Right ventricle myocardium superior (tissue), 1 donor: Measurements from ENCODE around the gene AGAP1. TPM values are rescaled to one million over a fixed set of nuclear protein-coding genes. Genes with fewer than 3 reads are reported as not detected.

Experiments
- ATAC-seq: fragments of 200-7000 bp; cut with Tn5 transposase; one replicate; pipeline ENCODE4 v1.9.1; 2020; ENCODE audit warnings: mild to moderate bottlenecking; ENCODE audit not compliant: poor library complexity
- DNase-seq: peaks from one replicate; pipeline ENCODE4 v3.0.0-alpha.2; 2020
- intact Hi-C: fragments of 100-400 bp; cut with DNase I; formaldehyde crosslinking; loops from one replicate; pipeline ENCODE4 v1.11.2; 2022
- total RNA-seq: library from RNA; stranded (reverse); fragmentation: NEBNext Ultra II Directional; extraction: Animal tissue kit (Norgen Biotek cat#: 25700); gene quantifications from one replicate; pipeline ENCODE4 v1.2.1, GENCODE V29; 2021
- donor health status: DM: no; HTN: yes; CAD: no; lungs with severe emphysema.

Gene AGAP1
- total RNA-seq, 1 donor from 2014 or later: 25.4 TPM

DNA sequence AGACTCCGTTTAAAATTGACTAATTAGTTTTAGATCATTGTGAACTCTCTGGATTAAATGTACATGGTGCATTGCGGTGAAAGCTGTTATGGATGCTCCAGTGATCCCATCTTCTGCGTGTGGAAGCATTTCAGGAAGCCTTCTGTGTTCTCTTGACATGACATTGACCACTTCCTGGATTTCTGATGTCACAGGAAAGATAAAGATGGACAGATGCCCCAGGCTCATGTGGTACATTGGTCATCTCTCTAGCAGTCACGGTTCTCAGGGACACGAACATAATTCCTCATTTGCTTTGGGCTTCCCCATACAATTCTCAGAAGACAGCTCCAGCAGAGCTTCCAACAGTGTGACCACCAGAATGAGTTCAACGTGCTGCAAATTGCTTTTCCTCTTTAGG is 26.9 kb downstream of the AGAP1 start:
- intact Hi-C loops: no loop called here
- no peak for DNase-seq
- no peak for ATAC-seq

DNA sequence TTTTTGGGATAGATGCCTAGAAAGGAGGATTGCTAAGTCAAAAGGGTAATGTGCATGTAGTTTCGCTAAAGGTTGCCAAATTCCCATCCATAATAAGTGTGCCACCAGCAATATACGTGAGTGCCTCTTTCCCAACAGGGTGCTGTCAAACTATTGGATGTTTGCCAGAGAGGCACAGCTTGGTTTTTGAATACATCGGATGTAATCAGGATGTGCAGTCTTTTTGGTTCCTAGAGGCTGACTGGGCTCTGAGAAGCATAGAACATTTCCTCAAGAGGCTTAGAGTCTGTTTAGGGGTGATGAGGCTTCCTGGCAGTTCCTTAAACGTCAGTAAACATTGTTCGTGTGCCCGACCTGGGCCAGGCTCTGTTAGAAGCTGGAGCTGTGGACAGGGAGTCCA is 28.0 kb downstream of the AGAP1 start:
- intact Hi-C loops: no loop called here
- ATAC-seq: no peak
- DNase-seq: no peak

DNA sequence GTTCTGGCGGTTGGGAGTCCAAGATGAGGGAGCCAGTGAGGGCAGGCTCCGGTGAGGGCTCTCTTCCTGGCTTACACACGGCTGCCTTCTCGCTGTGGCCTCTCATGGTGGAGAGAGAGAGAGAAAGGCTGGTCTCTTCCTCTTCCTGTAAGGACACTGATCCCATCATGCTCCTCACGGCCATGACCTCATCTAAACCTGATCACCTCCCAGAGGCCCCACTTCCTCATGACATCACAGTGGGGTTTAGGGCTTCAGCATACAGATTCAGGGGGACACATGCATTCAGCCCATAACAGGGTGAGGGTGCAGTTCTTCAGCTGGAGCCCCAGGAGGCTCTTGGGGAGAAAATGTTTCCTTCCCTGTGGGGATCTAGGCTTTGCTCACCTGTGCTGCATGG is 29.2 kb downstream of the AGAP1 start:
- DNase-seq (no peak), ATAC-seq (no peak)
- intact Hi-C loops: no loop called here

DNA sequence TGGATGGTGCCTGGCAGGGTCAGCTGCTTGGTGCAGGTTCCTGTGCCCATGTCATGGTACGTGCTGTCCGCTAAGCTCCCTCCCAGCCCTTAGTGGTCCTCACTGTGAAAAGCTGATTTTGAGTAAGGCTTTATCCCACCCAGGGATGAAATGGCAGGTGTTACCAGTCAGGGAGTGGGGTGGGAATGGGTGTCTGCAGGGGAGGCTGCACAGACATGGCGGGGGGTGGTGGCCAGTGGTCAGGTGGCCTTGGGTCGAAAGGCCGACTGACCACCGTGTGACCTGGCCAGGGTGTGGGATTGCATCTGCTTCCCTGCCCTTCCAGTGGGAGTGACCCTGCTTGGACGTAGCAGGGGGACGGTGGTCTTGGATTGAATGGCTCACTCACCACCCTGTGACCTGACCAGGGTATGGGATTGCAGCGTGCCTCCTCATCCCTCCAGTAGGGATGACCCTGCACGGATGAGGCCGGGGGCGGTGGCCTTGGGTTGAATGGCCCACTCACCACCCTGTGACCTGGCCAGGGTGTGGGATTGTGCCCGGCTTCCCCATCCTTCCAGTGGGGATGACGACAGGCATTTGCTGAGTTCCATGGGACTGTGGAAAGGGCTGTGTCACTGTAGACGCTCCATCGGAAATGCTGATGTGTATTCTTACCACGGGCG is 29.8 kb downstream of the AGAP1 start:
- DNase-seq: no peak
- intact Hi-C loops: no loop called here
- no peak for ATAC-seq

DNA sequence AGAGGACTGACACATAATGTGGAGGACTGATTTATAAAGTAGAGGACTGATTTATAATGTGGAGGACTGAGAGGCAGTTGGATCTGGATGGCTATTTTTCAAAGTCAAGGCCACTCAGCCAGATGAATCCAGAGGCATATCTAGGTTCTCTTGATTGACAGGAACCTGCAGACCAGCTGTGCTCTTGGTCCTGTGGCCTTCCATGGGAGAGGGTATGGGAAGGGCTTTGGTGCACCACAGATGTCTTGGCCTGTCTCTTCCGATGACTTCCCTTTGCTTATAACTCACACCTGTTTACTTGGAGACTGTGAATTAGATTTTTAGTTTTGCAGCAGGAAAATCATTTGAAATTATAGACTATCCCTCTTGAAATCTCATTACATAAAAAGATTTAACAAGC is 32.3 kb downstream of the AGAP1 start:
- ATAC-seq (no peak), DNase-seq (no peak)
- intact Hi-C loops: no loop called here

DNA sequence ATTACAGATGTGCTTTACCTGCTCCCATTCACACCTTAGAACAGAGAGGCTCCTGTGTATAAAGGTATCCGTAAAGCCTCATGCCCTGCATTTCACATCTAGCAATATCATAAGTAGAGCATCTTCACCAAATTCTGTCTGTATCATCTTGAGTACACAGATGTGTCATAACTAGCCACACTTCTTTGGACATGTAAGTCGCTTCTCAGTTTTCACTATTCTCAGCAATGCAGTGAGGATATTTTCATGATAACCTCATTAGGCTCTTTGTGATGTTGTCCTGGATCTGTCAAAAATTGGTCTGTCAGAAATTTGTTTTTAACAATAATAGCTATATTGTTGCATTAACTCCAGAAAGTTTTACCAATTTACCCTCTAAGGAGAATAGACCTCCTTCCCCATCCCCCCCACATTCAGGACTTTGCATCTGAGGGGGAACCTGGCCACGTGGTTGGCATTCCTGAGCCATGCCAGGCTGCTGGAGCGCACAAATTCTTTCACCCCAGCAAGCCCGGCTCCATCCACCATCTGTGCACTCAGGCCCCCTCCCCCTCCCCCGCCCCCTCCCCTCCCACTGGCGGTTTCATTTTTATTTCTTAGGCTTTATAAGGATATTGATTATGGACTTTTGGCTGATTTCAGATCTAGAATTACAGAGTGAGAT is 34.1 kb downstream of the AGAP1 start:
- DNase-seq (no peak), ATAC-seq (no peak)
- intact Hi-C loops: no loop called here

DNA sequence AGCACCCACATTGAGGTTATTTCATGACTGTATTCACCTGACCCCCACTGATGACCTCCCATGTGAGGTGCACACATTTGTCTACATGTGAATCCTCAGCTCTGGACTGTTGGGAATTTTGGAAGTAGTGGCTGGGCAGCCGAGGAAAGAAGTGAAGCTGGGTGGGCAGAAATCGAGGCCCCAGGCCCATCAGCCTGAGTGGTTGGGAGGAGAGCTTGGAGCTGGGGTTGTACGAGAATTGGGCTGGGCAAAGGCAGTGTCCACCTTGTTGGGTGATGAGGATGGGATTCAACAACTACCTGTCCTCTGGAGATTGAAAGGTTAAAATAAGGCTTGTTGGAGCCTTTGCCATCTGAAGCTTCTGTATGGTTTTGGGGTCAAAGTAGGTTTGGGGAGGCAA is 35.8 kb downstream of the AGAP1 start:
- no peak for ATAC-seq
- no peak for DNase-seq
- intact Hi-C loops: no loop called here

DNA sequence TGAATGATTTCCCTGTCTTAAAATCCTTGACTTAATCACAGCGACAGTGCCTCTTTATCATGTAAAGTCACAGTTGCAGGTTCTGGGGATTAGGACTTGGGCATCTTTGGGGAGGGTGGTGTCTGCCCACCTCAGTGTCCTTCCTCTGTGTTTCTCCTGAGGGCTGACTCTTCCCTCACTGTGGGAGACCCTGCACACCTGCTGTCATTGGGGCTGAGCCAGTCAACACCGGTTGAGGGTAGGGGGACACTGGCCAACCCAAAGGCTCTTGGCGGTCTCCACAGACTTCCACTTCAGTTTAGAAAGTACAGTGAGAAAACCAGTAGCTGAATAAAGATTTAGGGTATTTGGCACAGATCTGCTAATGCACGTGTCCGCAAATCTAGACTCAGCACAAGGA is 36.9 kb downstream of the AGAP1 start:
- intact Hi-C loops: no loop called here
- DNase-seq (no peak), ATAC-seq (no peak)

DNA sequence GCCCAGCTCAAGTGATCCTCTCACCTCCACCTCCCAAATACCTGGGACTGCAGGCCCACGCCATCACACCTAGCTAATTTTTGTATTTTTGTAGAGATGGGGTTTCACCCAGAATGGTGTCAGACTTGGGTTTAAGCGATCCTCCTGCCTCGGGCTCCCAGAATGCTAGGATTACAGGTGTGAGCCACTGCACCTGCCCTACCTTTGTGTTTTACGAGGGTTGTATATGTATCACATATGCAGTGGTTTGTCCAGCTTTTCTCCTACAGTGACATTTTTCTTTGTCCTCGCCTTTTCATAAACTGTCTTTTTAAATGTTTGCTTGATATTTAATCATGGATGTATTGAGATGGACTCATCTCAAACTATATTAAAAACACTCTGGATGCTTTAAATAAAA is 38.5 kb downstream of the AGAP1 start:
- ATAC-seq: no peak
- no peak for DNase-seq
- intact Hi-C loops: no loop called here

DNA sequence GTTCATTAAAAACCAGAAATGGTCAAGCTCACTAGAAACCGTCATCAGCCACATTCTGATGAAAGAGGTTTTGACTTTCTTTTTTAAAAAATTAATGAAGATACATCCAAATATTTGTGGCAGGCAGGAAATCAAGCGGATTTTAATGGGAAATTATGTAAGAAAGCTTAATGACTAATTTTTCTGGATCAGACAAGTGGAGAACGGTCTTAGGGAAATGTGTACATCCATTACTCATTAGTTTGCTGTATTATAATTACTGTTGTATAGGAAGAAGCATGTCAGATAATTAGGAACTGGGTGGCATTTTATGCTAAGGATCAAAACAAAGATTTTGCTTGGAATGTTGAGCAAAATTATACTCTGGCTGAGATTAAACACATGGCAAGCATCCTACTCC is 39.4 kb downstream of the AGAP1 start:
- no peak for DNase-seq
- intact Hi-C loops: no loop called here
- ATAC-seq: no peak

DNA sequence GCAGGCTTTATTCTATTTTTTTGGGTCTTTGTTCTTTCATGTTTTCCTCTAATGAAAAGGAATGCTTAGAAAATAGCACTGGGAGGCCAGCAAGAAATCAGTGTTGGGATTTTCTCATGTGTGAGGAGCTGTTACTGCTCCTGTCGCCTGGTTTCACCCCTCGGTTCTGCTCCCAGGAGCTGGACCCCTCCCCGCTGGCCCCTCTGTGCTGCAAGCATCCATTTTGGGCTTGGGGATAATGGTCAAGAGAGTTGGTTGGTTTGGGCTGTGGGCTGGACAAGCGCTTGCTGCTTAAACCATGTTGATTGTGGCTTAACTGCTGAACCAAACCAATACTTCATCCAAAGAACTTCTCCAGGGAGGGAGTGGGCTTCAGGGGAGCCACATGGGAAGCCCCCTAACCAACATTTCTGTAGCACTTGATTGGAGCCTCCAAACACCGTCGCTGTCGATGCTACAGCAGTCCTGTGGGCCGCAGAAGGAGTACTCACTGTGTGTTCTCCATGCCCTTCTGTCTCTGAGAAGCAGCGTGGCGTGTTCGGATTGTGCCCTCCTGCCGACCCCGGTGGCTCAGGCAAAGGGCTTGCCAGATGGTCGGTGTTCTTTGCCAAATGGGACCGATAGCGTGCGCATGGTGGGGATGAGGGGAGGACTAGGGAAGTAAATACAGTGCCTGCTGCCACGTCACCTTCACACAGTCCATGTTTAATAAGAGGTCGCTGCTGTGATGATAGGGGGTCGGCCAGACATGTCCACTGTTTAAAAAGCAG is 40.0 kb downstream of the AGAP1 start:
- intact Hi-C loops: no loop called here
- no peak for DNase-seq

DNA sequence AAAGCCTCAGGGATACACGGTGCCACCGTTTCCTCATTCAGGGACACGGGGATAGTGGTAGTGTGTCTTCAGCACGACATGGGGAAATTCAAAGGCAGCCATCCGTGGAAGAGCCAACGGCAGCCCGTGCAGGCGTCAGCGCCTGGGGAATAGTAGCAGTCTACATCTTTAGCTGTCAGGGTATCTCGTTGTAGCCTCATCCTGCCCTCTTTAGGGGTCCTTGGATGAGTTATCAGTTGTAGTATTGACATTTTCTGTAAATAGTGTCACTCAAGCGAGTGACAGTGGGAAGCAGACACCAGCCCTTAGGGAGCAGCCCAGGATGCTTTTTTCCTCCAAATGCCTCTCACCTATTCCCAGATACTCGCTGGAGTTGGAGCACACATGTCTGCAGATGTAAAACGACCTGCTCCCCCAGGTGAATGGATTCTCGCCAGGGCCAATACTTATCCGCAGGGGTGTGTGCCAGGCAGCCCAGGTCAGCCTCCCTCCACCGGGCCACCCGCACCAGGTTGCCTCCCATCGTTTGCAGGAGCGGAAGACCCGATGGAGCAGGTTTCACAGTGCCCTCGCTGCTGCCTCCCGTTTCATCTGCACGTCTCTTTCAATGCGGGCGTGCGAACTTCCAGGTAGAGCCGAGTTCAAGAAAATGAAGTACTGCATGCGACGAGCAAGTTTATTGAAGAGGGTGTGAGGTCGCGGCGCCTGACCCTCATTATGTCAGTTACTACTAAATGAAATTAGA is 41.0 kb downstream of the AGAP1 start:
- intact Hi-C loops: no loop called here
- DNase-seq (no peak), ATAC-seq (no peak)

More for the DNA sequence above, 40.0 kb downstream of the AGAP1 start:
- no peak for ATAC-seq

DNA sequence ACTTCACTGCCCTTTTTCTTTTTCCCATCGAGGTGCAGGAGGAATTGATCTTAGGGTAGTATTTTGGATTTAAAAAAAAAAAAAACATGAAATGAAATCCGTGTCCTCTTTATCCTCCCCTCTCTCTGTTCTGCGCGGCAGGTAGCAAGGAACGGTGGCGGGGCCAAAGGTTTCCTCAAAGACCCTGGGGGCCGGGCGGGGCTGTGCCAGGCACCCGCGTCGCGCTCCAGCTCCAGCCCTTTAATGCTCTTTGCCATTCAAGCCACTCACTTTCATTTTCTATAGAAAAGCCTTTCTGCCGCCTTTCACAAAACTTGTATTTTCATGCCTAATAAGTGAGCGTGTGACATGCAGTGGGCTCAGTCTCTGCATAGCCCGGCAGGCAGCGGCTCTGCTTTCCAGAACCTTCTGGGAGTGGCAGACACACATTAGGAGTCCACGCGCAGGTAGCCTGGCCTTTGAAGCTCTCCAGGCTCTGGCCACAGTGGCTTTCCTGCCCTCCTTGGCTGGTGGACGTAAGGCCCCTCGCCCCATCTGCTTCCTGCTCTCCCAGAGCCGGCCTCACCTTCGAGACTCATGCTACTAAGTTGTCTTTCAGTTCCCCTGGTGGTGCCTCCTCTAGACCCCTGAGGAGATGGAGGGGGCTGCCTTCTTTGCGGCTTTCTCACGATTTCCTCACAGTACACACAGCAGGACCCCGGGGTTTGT is 41.7 kb downstream of the AGAP1 start:
- ATAC-seq (no peak), DNase-seq (no peak)
- intact Hi-C loops: no loop called here

DNA sequence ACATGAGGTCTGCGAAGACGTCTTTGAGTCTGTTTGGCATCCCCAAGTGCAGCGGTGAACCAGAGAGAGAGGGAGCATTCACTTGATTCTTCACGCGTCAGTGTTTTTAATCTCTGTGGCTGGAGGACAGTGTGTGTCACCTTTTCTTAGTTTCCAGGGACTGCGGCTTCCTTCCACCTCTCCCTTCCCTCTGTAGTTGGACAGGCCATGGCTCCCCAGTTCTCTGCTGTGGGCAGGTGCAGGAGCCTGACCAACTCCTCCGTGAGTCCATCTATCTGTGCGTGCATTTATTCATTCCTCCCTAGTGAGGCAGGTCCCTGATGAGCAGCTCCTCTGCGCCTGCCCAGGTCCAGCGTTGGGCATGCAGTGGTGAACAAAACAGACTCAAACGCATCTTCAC is 42.9 kb downstream of the AGAP1 start:
- intact Hi-C loops: no loop called here
- DNase-seq (no peak), ATAC-seq (no peak)

DNA sequence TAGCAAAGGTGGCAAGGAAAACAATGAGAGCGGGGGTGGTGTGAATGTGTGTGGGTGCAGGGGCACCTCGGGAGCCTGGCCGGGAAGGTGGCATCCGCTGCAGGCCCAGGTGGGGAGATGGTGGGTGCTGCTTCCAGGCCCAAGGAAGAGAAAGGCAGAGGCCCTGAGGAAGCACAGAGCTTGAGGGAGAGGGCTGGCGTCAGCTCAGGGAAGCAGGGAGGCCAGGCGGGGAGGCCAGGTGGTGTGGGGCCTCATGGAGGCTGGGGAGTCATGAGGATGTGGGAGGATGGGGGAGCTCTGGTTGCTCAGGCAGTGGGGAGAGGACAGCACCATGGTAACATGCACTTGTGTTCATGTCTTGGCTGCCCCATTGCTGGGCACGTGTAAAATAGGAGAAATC is 43.3 kb downstream of the AGAP1 start:
- ATAC-seq (no peak), DNase-seq (no peak)
- intact Hi-C loops: no loop called here

DNA sequence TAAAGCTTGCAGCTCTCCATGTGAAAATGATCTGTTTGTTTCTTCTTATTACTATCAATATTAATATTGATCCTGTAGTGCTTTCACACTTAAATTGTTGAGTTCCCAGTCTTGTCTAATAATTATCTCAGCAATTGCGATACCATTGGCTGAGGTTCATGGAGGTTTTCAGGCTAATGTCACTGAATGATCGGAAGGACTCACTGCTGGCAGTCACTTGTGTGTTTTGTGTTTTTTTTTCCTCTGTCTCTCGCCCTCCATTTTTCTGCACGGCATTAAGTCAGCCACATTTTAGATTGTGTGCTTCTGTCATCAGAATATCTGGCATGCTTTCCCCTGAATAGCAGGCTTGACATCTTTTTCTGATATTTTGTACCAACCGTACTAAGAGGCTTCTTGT is 43.7 kb downstream of the AGAP1 start:
- DNase-seq (no peak), ATAC-seq (no peak)
- intact Hi-C loops: no loop called here

DNA sequence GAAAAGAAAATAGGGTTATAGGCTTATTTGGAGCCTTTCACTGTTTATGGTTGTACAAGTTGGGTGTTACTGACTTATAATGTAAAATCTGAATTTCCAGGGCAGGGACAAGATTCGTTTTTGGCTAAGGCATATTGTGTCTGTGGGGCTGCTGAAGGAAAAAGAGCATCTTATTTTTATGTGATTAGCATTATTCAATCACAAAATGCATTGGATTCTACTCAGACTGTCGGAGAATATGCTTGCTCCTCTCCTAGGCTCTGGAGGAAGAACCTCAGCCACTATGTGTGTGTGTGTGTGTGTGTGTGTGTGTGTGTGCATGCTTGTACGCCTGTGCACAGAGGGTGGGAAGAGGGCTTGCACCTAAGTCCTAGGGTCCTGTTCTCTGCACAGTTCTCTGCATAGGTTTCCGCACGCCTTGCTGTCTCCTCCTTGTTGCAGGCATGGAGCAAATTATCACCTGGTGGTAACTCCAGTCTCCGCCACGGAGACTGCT is 44.3 kb downstream of the AGAP1 start:
- intact Hi-C loops: no loop called here
- no peak for DNase-seq

DNA sequence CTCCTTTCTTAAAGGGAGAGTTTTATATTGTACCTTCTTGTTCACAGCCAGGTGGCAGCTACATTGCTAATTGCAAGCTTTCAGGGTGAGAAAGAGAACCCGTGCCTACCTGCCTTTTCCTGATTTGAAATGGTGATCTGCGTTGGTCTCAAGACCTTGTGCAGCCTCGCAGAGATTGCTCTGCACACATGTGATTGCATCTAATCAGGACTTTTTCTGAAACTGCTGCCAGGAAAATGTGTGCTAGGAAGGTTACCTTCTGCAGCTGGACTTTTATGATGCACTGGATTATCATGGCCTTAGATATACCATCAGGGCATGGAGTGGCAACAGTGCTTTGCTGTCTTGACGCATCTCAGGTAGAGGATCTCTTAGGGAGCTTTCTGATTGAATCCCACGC is 45.1 kb downstream of the AGAP1 start:
- DNase-seq (no peak), ATAC-seq (no peak)
- intact Hi-C loops: no loop called here

More for the DNA sequence above, 44.3 kb downstream of the AGAP1 start:
- ATAC-seq: no peak

DNA sequence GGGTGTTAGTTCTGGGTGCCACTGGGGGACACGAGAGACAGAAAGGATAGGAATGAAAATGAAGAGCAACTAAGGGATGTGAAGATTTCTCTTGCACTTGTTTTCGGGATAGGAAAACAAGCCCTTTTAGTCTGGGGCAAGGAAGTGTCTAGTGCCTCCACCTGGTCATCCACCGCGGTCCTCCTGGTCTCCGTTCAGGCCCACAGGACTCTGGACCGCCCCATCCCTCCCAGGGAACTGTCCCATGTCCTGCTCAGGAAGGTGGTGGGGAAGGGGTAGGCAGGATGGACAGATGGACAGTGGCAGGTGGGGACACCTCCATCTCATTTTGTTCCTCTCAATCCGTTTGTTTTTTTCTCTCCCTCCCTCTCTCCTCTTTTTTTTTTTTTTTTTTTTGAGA is 45.9 kb downstream of the AGAP1 start:
- DNase-seq (no peak), ATAC-seq (no peak)
- intact Hi-C loops: no loop called here
